K562 (cell line): ENCODE measurements around the gene DSG3.

Source experiments
- CBX3 ChIP-seq, 2 experiments: IDR thresholded peaks; 1 replicate in 1 of 2; 2 replicates in 1 of 2; pipeline ENCODE4 v1.6.1; 2012; ENCODE audit warnings: inconsistent platforms in 2 of 2, low read length in 2 of 2, borderline replicate concordance in 1 of 2, control low read depth in 1 of 2
- CEBPB ChIP-seq: fragments of 450-650 bp; IDR thresholded peaks from 2 replicates; pipeline ENCODE4 v1.6.1; 2016; ENCODE audit warnings: missing genetic modification characterization, missing compliant biosample characterization
- CHCHD3 ChIP-seq: fragments of 250-450 bp; sonication (Bioruptor Pico); IDR thresholded peaks from 2 replicates; pipeline ENCODE4 v2.1.2; 2022; ENCODE audit warnings: mild to moderate bottlenecking
- ILK ChIP-seq: fragments of 450-650 bp; IDR thresholded peaks from 2 replicates; pipeline ENCODE4 v1.6.1; 2016; ENCODE audit warnings: missing genetic modification characterization, low read depth, mild to moderate bottlenecking, missing compliant biosample characterization, moderate library complexity, borderline replicate concordance
- LEF1 ChIP-seq: fragments of 450-650 bp; IDR thresholded peaks from 2 replicates; pipeline ENCODE4 v1.6.1; 2016; ENCODE audit warnings: mild to moderate bottlenecking
- MYC ChIP-seq, 2 experiments: fragments of 250-450 bp in 1 of 2; sonication (Bioruptor Pico) in 1 of 2; IDR thresholded peaks; 2 replicates each; pipeline versions ENCODE4 v1.5.1 to v1.6.1; 2012 to 2021; ENCODE audit warnings: low read depth in 2 of 2, borderline replicate concordance in 1 of 2, improper control_type of control experiment in 1 of 2, low read length in 1 of 2, mild to moderate bottlenecking in 1 of 2, moderate library complexity in 1 of 2
- NBN ChIP-seq: fragments of 450-650 bp; IDR thresholded peaks from 2 replicates; pipeline ENCODE4 v1.6.1; 2016; ENCODE audit warnings: low read depth, mild to moderate bottlenecking
- NFE2L1 ChIP-seq: fragments of 450-650 bp; IDR thresholded peaks from 2 replicates; pipeline ENCODE4 v1.6.1; 2016; ENCODE audit warnings: missing genetic modification characterization, low read depth, mild to moderate bottlenecking, missing compliant biosample characterization, moderate library complexity, borderline replicate concordance
- POLR2AphosphoS5 ChIP-seq: IDR thresholded peaks from 2 replicates; pipeline ENCODE4 v1.6.1; 2011; ENCODE audit warnings: mild to moderate bottlenecking, low read depth, low read length, moderate library complexity; ENCODE audit not compliant: control insufficient read depth, insufficient read depth
- STAG1 ChIP-seq: sonication (generic); formaldehyde crosslinking; IDR thresholded peaks from 2 replicates; pipeline ENCODE4 v1.5.0; 2020; ENCODE audit warnings: missing genetic modification reagents, borderline replicate concordance
- TRIM28 ChIP-seq: fragments of 450-650 bp; IDR thresholded peaks from 2 replicates; pipeline ENCODE4 v1.6.1; 2017
- ZNF12 ChIP-seq: sonication (generic); formaldehyde crosslinking; IDR thresholded peaks from 2 replicates; pipeline ENCODE4 v1.4.0; 2020; ENCODE audit warnings: mild to moderate bottlenecking, missing genetic modification reagents
- ZNF217 ChIP-seq: sonication (generic); formaldehyde crosslinking; IDR thresholded peaks from 2 replicates; pipeline ENCODE4 v1.8.0; 2022; ENCODE audit warnings: mild to moderate bottlenecking, missing genetic modification reagents
- TF ChIP-seq, protein P1 (sequence below): fragments of 450-650 bp; IDR thresholded peaks from 2 replicates; pipeline ENCODE4 v1.7.1; 2018; ENCODE audit warnings: mild to moderate bottlenecking, low read depth; ENCODE audit not compliant: partially characterized antibody

- TF ChIP-seq POLR2AphosphoS5, result no peak
- TF ChIP-seq CBX3 (IDR thresholded peaks at IDR 0.05; ENCODE audit: borderline replicate concordance in 1 of 2, low read length in 2 of 2), result no peak
- TF ChIP-seq CEBPB, result no peak
- TF ChIP-seq ILK (tag), result no peak
- TF ChIP-seq LEF1, result no peak
- no peak for TF ChIP-seq ZNF217 (CRISPR knock-in tag)
- no peak for TF ChIP-seq ZNF12
- TF ChIP-seq NBN, result no peak
- TF ChIP-seq TRIM28, result no peak
- no peak for TF ChIP-seq NFE2L1 (tag)
- no peak for TF ChIP-seq STAG1
- TF ChIP-seq, protein P1, sequence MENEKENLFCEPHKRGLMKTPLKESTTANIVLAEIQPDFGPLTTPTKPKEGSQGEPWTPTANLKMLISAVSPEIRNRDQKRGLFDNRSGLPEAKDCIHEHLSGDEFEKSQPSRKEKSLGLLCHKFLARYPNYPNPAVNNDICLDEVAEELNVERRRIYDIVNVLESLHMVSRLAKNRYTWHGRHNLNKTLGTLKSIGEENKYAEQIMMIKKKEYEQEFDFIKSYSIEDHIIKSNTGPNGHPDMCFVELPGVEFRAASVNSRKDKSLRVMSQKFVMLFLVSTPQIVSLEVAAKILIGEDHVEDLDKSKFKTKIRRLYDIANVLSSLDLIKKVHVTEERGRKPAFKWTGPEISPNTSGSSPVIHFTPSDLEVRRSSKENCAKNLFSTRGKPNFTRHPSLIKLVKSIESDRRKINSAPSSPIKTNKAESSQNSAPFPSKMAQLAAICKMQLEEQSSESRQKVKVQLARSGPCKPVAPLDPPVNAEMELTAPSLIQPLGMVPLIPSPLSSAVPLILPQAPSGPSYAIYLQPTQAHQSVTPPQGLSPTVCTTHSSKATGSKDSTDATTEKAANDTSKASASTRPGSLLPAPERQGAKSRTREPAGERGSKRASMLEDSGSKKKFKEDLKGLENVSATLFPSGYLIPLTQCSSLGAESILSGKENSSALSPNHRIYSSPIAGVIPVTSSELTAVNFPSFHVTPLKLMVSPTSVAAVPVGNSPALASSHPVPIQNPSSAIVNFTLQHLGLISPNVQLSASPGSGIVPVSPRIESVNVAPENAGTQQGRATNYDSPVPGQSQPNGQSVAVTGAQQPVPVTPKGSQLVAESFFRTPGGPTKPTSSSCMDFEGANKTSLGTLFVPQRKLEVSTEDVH, result no peak
- no peak for TF ChIP-seq CHCHD3 (CRISPR knock-in tag)
- TF ChIP-seq MYC (IDR thresholded peaks at IDR 0.05; ENCODE audit: low read depth, low read length), result no peak
- TF ChIP-seq MYC (CRISPR knock-in tag; IDR thresholded peaks at IDR 0.05; ENCODE audit: borderline replicate concordance, low read depth), result no peak
Observed at GRCh38 chr18:31432316-31432715, 15.2 kb upstream of the DSG3 start.
